Measurements from ENCODE around the gene ZNF566.

ZNF566 gene

GRCh38 chr19:36401475-36401874, 87.9 kb downstream of the ZNF566 start:
- H3K9me3 ChIP-seq (ENCODE audit: control insufficient read depth, insufficient read depth, low read depth, low read length), result peaks cover 19% of the 10 kb centered on the region
- ChIA-PET POLR2A (no interaction called here), CTCF (interaction anchor here (0.5 to 1.7 kb wide), 3 partner anchors 21 to 378 kb away, joined by 3 to 5 read pairs (median 4); no protein-coding TSS in a partner anchor)
- H3K27ac ChIP-seq (ENCODE audit: extremely low read depth, low read depth, low read length), result no peak overlapping the region
- TF ChIP-seq SETDB1 (IDR thresholded peaks at IDR 0.05; ENCODE audit: insufficient read length, low read length) (no peak), RBAK (tag by site-specific recombination; IDR thresholded peaks at IDR 0.05) (no peak), ZNF544 (tag by site-specific recombination; IDR thresholded peaks at IDR 0.05) (no peak), ZNF433 (tag by site-specific recombination; IDR thresholded peaks at IDR 0.05; ENCODE audit: low read depth) (no peak), PBX3 (CRISPR knock-in tag; IDR thresholded peaks at IDR 0.05) (no peak), PRDM10 (tag by site-specific recombination; IDR thresholded peaks at IDR 0.05) (no peak), GLIS1 (tag by site-specific recombination; IDR thresholded peaks at IDR 0.05) (no peak), SCRT2 (tag by site-specific recombination; IDR thresholded peaks at IDR 0.05) (no peak), ZXDB (tag by site-specific recombination; IDR thresholded peaks at IDR 0.05) (no peak), FEZF1 (tag by site-specific recombination; IDR thresholded peaks at IDR 0.05) (no peak), ZFP69B (tag by site-specific recombination; IDR thresholded peaks at IDR 0.05) (no peak)
- H3K4me3 ChIP-seq (ENCODE audit: low read depth, low read length), result no peak overlapping the region
- no peaks in the 10 kb centered on the region for H3K4me1 ChIP-seq (ENCODE audit: control insufficient read depth, insufficient read depth, low read length)
- peaks cover 36 to 99% of the 10 kb centered on the region in 2 experiments for H3K36me3 ChIP-seq (ENCODE audit: control insufficient read depth in 2 of 2, insufficient read depth in 1 of 2, low read length in 2 of 2)

GRCh38 chr19:36398571-36398970, 90.8 kb downstream of the ZNF566 start:
- no peaks in the 10 kb centered on the region for H3K4me1 ChIP-seq (ENCODE audit: control insufficient read depth, insufficient read depth, low read length)
- H3K9me3 ChIP-seq (ENCODE audit: control insufficient read depth, insufficient read depth, low read depth, low read length), result peaks cover 35% of the 10 kb centered on the region
- H3K27ac ChIP-seq (ENCODE audit: extremely low read depth, low read depth, low read length), result no peak overlapping the region
- POLR2A ChIA-PET, result interaction anchor here (0.5 kb wide), 1 partner anchor 83 kb away, joined by 12 read pairs; no protein-coding TSS in a partner anchor
- TF ChIP-seq ZNF274 (IDR thresholded peaks at IDR 0.05; ENCODE audit: low read length) (no peak), ZNF274 (tag by site-specific recombination; IDR thresholded peaks at IDR 0.05; ENCODE audit: borderline replicate concordance) (no peak), ZNF398 (tag by site-specific recombination; IDR thresholded peaks at IDR 0.05) (no peak), ZSCAN30 (tag by site-specific recombination; IDR thresholded peaks at IDR 0.05) (no peak), ZNF707 (tag by site-specific recombination; IDR thresholded peaks at IDR 0.05) (no peak), ZBTB44 (tag by site-specific recombination; IDR thresholded peaks at IDR 0.05) (no peak), ZNF426 (tag by site-specific recombination; IDR thresholded peaks at IDR 0.05) (no peak; the same call in 1 of the 2 replicates), ZNF138 (tag by site-specific recombination; IDR thresholded peaks at IDR 0.05; ENCODE audit: borderline replicate concordance) (no peak), ZBTB7A (tag by site-specific recombination; IDR thresholded peaks at IDR 0.05; ENCODE audit: low read depth) (no peak), ZBTB1 (tag by site-specific recombination; IDR thresholded peaks at IDR 0.05) (no peak), PRDM2 (tag by site-specific recombination; IDR thresholded peaks at IDR 0.05; ENCODE audit: borderline replicate concordance) (no peak)
- H3K4me3 ChIP-seq (ENCODE audit: low read depth, low read length), result no peak overlapping the region
- H3K36me3 ChIP-seq (ENCODE audit: control insufficient read depth in 2 of 2, insufficient read depth in 1 of 2, low read length in 2 of 2), result peaks cover 36 to 100% of the 10 kb centered on the region in 2 experiments
- CTCF ChIA-PET, result no interaction called here
